Vagina (tissue), 2 donors: ENCODE results near the gene FOXO3.

ENCODE experiments used
- POLR2A ChIP-seq, 2 donors: fragments of 450-650 bp; IDR thresholded peaks; one replicate each; pipeline ENCODE4 v1.6.1; 2017; ENCODE audit warnings: antibody characterized with exemption in 2 of 2, mild to moderate bottlenecking in 2 of 2, moderate library complexity in 2 of 2
- POLR2AphosphoS5 ChIP-seq, 2 donors: sonication (generic); formaldehyde crosslinking; IDR thresholded peaks; one replicate each; pipeline ENCODE4 v1.9.0; 2017; ENCODE audit warnings: antibody characterized with exemption in 2 of 2, mild to moderate bottlenecking in 2 of 2, low read depth in 1 of 2; ENCODE audit not compliant: insufficient read depth in 1 of 2
- TF ChIP-seq, protein P1 (sequence below), 3 experiments: fragments of 450-650 bp in 2 of 3; fragments of 200-600 bp in 1 of 3; sonication (generic) in 1 of 3; IDR thresholded peaks; one replicate each; pipeline ENCODE4 v1.5.1; 2017 to 2019; ENCODE audit warnings: antibody characterized with exemption in 3 of 3, mild to moderate bottlenecking in 2 of 3, moderate library complexity in 2 of 3

GRCh38 chr6:108528878-108529277, 31.8 kb upstream of the FOXO3 start:
- TF ChIP-seq POLR2A (IDR thresholded peaks at IDR 0.05) (no peak), POLR2AphosphoS5 (IDR thresholded peaks at IDR 0.05; ENCODE audit: insufficient read depth in 1 of 2, low read depth in 1 of 2) (no peak)
- TF ChIP-seq, protein P1, sequence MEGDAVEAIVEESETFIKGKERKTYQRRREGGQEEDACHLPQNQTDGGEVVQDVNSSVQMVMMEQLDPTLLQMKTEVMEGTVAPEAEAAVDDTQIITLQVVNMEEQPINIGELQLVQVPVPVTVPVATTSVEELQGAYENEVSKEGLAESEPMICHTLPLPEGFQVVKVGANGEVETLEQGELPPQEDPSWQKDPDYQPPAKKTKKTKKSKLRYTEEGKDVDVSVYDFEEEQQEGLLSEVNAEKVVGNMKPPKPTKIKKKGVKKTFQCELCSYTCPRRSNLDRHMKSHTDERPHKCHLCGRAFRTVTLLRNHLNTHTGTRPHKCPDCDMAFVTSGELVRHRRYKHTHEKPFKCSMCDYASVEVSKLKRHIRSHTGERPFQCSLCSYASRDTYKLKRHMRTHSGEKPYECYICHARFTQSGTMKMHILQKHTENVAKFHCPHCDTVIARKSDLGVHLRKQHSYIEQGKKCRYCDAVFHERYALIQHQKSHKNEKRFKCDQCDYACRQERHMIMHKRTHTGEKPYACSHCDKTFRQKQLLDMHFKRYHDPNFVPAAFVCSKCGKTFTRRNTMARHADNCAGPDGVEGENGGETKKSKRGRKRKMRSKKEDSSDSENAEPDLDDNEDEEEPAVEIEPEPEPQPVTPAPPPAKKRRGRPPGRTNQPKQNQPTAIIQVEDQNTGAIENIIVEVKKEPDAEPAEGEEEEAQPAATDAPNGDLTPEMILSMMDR (IDR thresholded peaks at IDR 0.05), result no peak
